ENCODE measurements around the gene COL1A1.

- TF ChIP-seq CTCF (IDR thresholded peaks at IDR 0.05) (no peak), POLR2AphosphoS5 (IDR thresholded peaks at IDR 0.05) (no peak), POLR2A (IDR thresholded peaks at IDR 0.05) (no peak)
Measured at GRCh38 chr17:50244771-50245170, 43.3 kb upstream of the COL1A1 start.
